HCT116 (cell line): ENCODE data around the gene ATP6V1A.

Source experiments
- ATF3 ChIP-seq: IDR thresholded peaks from 2 replicates; pipeline ENCODE4 v1.6.1; 2012
- CTCF ChIP-seq, 3 experiments: fragments of 200-600 bp in 1 of 3; sonication (generic) in 1 of 3; IDR thresholded peaks in 2 of 3; conservative IDR thresholded peaks in 1 of 3; 2 replicates each; pipeline ENCODE4 v1.5.1; 2012 to 2017; ENCODE audit warnings: low read depth in 2 of 3, low read length in 2 of 3, antibody characterized with exemption in 1 of 3, borderline replicate concordance in 1 of 3, control low read depth in 1 of 3, mild to moderate bottlenecking in 1 of 3, mixed read lengths in 1 of 3, mixed run types in 1 of 3, moderate library complexity in 1 of 3; ENCODE audit not compliant: insufficient read depth in 1 of 3
- EZH2 ChIP-seq: fragments of 200-600 bp; sonication (generic); IDR thresholded peaks from 2 replicates; pipeline ENCODE4 v1.6.1; 2017; ENCODE audit warnings: antibody characterized with exemption, mixed run types
- POLR2A ChIP-seq: IDR thresholded peaks from 2 replicates; pipeline ENCODE4 v1.7.0; 2011; ENCODE audit warnings: borderline replicate concordance; ENCODE audit not compliant: insufficient read depth, insufficient read length; ENCODE audit errors: extremely low read depth
- SRF ChIP-seq: IDR thresholded peaks from 2 replicates; pipeline ENCODE4 v1.6.1; 2012; ENCODE audit warnings: low read depth

GRCh38 chr3:113794526-113794925 lies 47.7 kb downstream of the ATP6V1A start:
- no peak for TF ChIP-seq ATF3
- TF ChIP-seq SRF: no peak
- TF ChIP-seq POLR2A: no peak
- no peak for TF ChIP-seq CTCF (IDR thresholded peaks at IDR 0.05 in 2 of 3, conservative IDR thresholded peaks at IDR 0.05 in 1 of 3; ENCODE audit: borderline replicate concordance in 1 of 3, insufficient read depth in 1 of 3, low read depth in 2 of 3, low read length in 2 of 3)
- no peak for TF ChIP-seq EZH2
